GM10266 (cell line): ENCODE results near the gene ADGRV1.
"Not testable (repeated sequence)": the region's sequence is repeated elsewhere in the genome, so short reads cannot be mapped to it uniquely, and the experiment has no call there.

Experiments used
- DNase-seq: peaks from one replicate; pipeline ENCODE4 v3.0.0; 2012; ENCODE audit errors: extremely low spot score
- TF ChIP-seq, protein P1 (sequence below): IDR thresholded peaks from 2 replicates; pipeline ENCODE4 v1.5.1; 2012; ENCODE audit warnings: mild to moderate bottlenecking, low read depth; ENCODE audit not compliant: control insufficient read depth, insufficient read depth; ENCODE audit errors: missing control alignments

ADGRV1 gene

DNA sequence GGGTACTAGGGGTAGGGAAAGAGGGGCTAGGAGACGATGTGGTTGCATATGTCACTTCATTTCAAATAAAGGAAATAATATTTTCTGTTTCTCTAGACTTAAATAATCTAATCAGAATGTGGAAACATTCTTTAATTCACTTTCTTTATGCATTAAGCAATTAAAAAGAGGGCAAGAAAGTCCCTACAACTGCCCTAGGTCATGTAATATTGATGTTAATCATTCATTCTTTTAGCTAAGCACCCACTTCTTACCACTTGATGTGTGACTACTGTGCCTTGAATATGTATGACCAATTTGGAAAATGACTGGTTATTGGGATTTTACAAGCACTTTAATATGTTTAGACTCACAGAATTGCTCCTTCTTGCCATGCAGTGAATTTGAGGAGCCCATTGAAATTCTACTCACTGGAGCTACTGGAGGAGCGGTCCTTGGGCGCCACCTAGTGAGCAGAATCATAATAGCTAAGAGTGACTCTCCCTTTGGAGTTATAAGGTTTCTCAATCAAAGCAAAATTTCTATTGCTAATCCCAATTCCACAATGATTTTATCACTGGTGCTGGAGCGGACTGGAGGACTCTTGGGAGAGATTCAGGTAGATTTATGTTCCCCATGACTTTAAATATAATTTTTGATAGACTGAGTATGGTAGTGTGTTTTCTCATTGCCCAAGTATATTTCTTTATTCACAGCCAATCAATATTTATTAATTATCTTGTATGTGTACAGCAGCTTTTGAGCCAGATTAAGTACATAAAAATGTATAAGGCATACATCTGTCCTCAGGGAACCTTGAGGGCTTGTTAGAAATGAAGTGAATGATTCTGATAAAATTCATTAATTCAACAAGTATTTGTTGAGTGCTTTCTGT is 225.1 kb downstream of the ADGRV1 start:
- peak; percentile 26 for DNase-seq

DNA sequence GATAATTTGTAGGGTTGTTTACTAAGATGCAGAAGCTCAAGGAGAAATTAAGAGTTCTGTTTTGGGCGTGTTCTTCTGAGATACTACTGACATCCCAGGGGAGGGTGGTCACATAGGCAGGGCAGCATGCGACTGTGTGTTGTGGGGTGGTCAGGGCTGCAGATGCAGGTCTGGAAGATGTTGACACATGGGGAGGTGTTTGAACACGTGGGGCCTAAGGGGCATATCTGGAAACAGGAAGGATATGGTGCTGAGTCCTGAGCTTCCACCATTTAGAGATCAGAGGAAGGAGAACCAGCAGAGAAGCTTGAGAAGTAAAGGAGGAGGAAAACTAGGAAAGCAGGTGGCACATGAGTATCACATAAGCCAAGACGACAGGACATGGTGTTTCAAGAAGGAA is 228.2 kb downstream of the ADGRV1 start:
- no peak for DNase-seq
- TF ChIP-seq, protein P1, sequence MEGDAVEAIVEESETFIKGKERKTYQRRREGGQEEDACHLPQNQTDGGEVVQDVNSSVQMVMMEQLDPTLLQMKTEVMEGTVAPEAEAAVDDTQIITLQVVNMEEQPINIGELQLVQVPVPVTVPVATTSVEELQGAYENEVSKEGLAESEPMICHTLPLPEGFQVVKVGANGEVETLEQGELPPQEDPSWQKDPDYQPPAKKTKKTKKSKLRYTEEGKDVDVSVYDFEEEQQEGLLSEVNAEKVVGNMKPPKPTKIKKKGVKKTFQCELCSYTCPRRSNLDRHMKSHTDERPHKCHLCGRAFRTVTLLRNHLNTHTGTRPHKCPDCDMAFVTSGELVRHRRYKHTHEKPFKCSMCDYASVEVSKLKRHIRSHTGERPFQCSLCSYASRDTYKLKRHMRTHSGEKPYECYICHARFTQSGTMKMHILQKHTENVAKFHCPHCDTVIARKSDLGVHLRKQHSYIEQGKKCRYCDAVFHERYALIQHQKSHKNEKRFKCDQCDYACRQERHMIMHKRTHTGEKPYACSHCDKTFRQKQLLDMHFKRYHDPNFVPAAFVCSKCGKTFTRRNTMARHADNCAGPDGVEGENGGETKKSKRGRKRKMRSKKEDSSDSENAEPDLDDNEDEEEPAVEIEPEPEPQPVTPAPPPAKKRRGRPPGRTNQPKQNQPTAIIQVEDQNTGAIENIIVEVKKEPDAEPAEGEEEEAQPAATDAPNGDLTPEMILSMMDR, result no peak

More for the DNA sequence above, 225.1 kb downstream of the ADGRV1 start:
- TF ChIP-seq, protein P1, result peak; percentile 88

DNA sequence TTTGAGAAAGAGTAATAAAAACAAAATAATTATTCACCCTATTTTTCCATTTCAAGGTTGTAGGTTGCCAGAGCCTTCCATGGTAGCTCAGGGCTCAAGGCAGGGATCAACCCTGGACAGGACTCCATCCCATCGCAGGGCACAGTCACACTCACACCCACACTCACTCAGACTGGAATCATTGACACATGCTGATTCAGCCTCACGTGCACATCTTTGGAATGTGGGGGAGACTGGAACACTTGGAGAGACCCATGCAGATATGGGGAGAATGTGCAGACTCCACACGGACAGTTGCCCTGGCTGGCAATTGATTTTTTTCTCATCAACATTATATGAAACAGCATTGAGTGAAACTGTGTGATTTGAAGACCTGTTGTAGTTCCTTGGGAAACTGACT is 234.1 kb downstream of the ADGRV1 start:
- no peak for DNase-seq
- TF ChIP-seq, protein P1, result no peak

DNA sequence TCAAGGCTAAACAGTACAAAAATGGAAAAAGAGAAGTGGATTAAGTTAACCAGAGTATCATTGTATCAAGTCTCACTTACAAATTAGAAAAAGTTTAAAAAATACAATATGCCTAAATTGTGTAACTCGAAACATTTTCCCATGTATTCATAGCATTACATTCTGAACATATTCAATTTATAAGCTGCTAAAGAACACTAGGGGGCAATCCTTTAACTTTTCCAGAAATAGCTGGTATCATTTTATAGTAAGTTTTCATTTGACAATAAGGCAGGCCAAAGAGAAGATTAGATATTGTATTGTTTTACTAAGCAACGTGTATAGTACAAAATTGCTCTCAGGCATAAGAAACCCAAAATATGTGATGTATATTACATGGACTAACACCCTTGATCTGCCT is 234.6 kb downstream of the ADGRV1 start:
- TF ChIP-seq, protein P1, result no peak
- DNase-seq, result no peak

GRCh38 chr5:90796919-90797318 is 238.3 kb downstream of the ADGRV1 start:
- DNase-seq, result not testable (repeated sequence)

GRCh38 chr5:90800082-90800481 is 241.5 kb downstream of the ADGRV1 start:
- not testable (repeated sequence) for DNase-seq

DNA sequence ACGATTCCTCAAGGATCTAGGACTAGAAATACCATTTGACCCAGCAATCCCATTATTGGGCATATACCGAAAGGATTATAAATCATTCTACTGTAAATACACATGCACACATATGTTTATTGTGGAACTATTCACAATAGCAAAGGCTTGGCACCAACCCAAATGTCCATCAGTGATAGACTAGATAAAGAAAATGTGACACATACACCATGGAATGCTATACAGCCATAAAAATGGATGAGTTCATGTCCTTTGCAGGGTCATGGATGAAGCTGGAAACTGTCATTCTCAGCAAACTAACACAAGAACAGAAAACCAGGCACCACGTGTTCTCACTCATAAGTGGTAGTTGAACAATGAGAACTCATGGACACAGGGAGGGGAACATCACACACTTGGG is 241.9 kb downstream of the ADGRV1 start:
- DNase-seq, result not testable (repeated sequence)

DNA sequence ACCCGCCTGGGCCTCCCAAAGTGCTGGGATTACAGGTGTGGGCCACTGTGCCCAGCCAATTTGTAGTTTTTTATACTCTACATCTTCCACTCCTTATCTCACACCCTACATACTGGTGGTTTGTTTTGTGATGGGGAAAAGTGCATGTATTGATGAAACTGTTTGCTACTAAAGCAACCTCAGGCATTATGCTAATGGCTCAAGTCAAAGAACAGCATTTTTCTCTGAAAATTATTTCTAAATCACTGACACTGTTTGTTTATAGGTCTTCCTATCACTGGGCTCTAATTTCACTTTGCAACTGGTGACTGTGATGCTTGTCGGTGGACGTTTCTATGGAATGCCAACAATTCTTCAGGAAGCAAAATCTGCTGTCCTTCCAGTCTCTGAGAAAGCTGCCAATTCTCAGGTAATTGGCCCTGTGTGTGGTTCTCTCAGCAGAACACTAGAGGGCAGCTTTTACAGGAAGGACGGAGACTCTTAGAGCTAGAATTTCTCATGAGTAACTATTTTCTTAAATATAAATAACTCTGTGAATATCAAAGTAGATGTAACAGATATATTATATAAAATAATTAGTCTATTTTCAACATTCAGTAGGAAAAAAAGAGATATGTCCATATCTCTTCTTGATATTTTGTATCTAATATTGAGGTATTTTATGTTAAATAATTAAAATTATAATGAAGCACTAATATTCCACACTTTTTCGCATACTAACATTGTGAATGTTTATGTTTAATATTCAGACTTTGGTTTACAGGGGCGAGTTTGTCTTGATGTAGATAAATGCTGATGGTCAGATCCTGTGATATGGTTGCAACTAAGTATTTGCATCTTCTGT is 244.1 kb downstream of the ADGRV1 start:
- peak; percentile 40 for DNase-seq
- TF ChIP-seq, protein P1, result peak; percentile 70

GRCh38 chr5:90803381-90803780 is 244.8 kb downstream of the ADGRV1 start:
- TF ChIP-seq, protein P1, result no peak
- no peak for DNase-seq
